Neural cell (in vitro differentiated cells): ENCODE measurements around the gene SNAP29. TPM values are rescaled to one million over a fixed set of nuclear protein-coding genes. Genes with fewer than 3 reads are reported as not detected.

Experiments
- H2AFZ ChIP-seq: fragments of 200-600, 300-800 bp; sonication (generic), shearing (Covaris generic); 2 replicates; pipeline ENCODE4 v1.6.0; 2014; ENCODE audit warnings: low read depth, mild to moderate bottlenecking, antibody characterized with exemption, low read length, moderate library complexity
- H3F3A ChIP-seq: fragments of 200-600 bp; shearing (Covaris generic); 2 replicates; pipeline ENCODE4 v1.6.1; 2016; ENCODE audit warnings: mild to moderate bottlenecking, moderate library complexity, mixed read lengths, antibody characterized with exemption, low read length; ENCODE audit not compliant: insufficient read depth, poor library complexity, severe bottlenecking
- H3K27ac ChIP-seq: fragments of 200-600, 300-800 bp; sonication (generic), shearing (Covaris generic); 2 replicates; pipeline ENCODE4 v1.5.1; 2014; ENCODE audit warnings: mild to moderate bottlenecking, low read length, moderate library complexity
- H3K27me3 ChIP-seq: fragments of 300-800, 200-600 bp; sonication (generic), shearing (Covaris generic); 2 replicates; pipeline ENCODE4 v1.6.0; 2014; ENCODE audit warnings: mild to moderate bottlenecking, low read depth, low read length, moderate library complexity; ENCODE audit not compliant: insufficient read depth
- H3K36me3 ChIP-seq: fragments of 300-800, 200-600 bp; sonication (generic), shearing (Covaris generic); 2 replicates; pipeline ENCODE4 v1.5.1; 2014; ENCODE audit warnings: mild to moderate bottlenecking, antibody characterized with exemption, low read length, moderate library complexity; ENCODE audit not compliant: insufficient read depth
- H3K4me2 ChIP-seq: fragments of 300-800, 200-600 bp; sonication (generic), shearing (Covaris generic); 2 replicates; pipeline ENCODE4 v1.6.0; 2014; ENCODE audit warnings: mild to moderate bottlenecking, low read length
- H3K4me3 ChIP-seq: fragments of 300-800, 200-600 bp; sonication (generic), shearing (Covaris generic); 2 replicates; pipeline ENCODE4 v1.5.1; 2014; ENCODE audit warnings: mild to moderate bottlenecking, low read length, moderate library complexity
- H3K79me2 ChIP-seq: fragments of 200-600 bp; shearing (Covaris generic); replicated peaks from 2 replicates; pipeline ENCODE4 v1.6.0; 2014; ENCODE audit warnings: mild to moderate bottlenecking, low read length, moderate library complexity; ENCODE audit not compliant: insufficient read depth
- H3K9ac ChIP-seq: fragments of 300-800, 200-600 bp; sonication (generic), shearing (Covaris generic); 2 replicates; pipeline ENCODE4 v1.6.1; 2016; ENCODE audit warnings: mild to moderate bottlenecking, low read length, mixed read lengths
- H3K9me2 ChIP-seq: fragments of 200-600 bp; shearing (Covaris generic); 2 replicates; pipeline ENCODE4 v1.6.1; 2016; ENCODE audit warnings: mild to moderate bottlenecking, low read length, mixed read lengths; ENCODE audit not compliant: insufficient read depth
- H3K9me3 ChIP-seq: fragments of 200-600, 300-800 bp; sonication (generic), shearing (Covaris generic); 2 replicates; pipeline ENCODE4 v1.6.1; 2016; ENCODE audit warnings: mild to moderate bottlenecking, mixed run types, low read length, moderate library complexity, mixed read lengths
- H4K20me1 ChIP-seq: fragments of 200-600 bp; shearing (Covaris generic); 2 replicates; pipeline ENCODE4 v1.6.1; 2016; ENCODE audit warnings: mild to moderate bottlenecking, mixed run types; ENCODE audit not compliant: insufficient read depth
- CTCF ChIP-seq: fragments of 450-650 bp; IDR thresholded peaks from 2 replicates; pipeline ENCODE4 v1.5.1; 2014; ENCODE audit warnings: antibody characterized with exemption, mild to moderate bottlenecking, moderate library complexity; ENCODE audit not compliant: poor library complexity, severe bottlenecking
- EP300 ChIP-seq: fragments of 450-650 bp; conservative IDR thresholded peaks from 2 replicates; pipeline ENCODE4 v1.6.1; 2014; ENCODE audit warnings: antibody characterized with exemption, mild to moderate bottlenecking, moderate library complexity; ENCODE audit not compliant: poor library complexity, severe bottlenecking
- EZH2 ChIP-seq: fragments of 200-600, 300-800 bp; shearing (Covaris generic), sonication (generic); IDR thresholded peaks from 2 replicates; pipeline ENCODE4 v1.6.1; 2014; ENCODE audit warnings: antibody characterized with exemption, low read length, borderline replicate concordance, mild to moderate bottlenecking; ENCODE audit not compliant: insufficient read depth, poor library complexity, severe bottlenecking
- MXI1 ChIP-seq: fragments of 450-650 bp; conservative IDR thresholded peaks from 2 replicates; pipeline ENCODE4 v1.6.1; 2014; ENCODE audit warnings: antibody characterized with exemption, mild to moderate bottlenecking; ENCODE audit not compliant: poor library complexity, severe bottlenecking
- POLR2AphosphoS5 ChIP-seq: IDR thresholded peaks from 2 replicates; pipeline ENCODE4 v1.6.1; 2012
- RAD21 ChIP-seq: fragments of 450-650 bp; conservative IDR thresholded peaks from 2 replicates; pipeline ENCODE4 v1.6.1; 2014; ENCODE audit warnings: antibody characterized with exemption, mild to moderate bottlenecking, moderate library complexity
- REST ChIP-seq: IDR thresholded peaks from 2 replicates; pipeline ENCODE4 v1.6.1; 2012; ENCODE audit warnings: borderline replicate concordance
- SMC3 ChIP-seq: fragments of 450-650 bp; conservative IDR thresholded peaks from 2 replicates; pipeline ENCODE4 v1.6.1; 2014; ENCODE audit warnings: antibody characterized with exemption, mild to moderate bottlenecking, moderate library complexity; ENCODE audit not compliant: poor library complexity
- TAF1 ChIP-seq: IDR thresholded peaks from 2 replicates; pipeline ENCODE4 v1.6.1; 2012; ENCODE audit warnings: low read depth
- polyA plus RNA-seq: library from polyadenylated mRNA; depleted of rRNA; stranded (reverse); fragments of >200 nt; gene quantifications from 2 replicates; pipeline ENCODE4 v1.2.3, GENCODE V29; 2014

The SNAP29 gene
- polyA plus RNA-seq, 1 donor from 2014 or later: 7.0 TPM

- Histone ChIP-seq H3F3A (no peaks in the 10 kb centered on the region), H3K4me2 (no peak overlapping the region), H4K20me1 (no peaks in the 10 kb centered on the region), H3K36me3 (no peaks in the 10 kb centered on the region), H3K4me3 (no peak overlapping the region), H3K27me3 (no peaks in the 10 kb centered on the region), H3K9ac (no peak overlapping the region), H3K79me2 (no peaks in the 10 kb centered on the region), H3K9me3 (no peaks in the 10 kb centered on the region), H3K9me2 (no peaks in the 10 kb centered on the region), H2AFZ (no peak overlapping the region), H3K27ac (no peak overlapping the region)
- TF ChIP-seq TAF1: no peak
- TF ChIP-seq POLR2AphosphoS5: no peak
- TF ChIP-seq SMC3: no peak
- no peak for TF ChIP-seq RAD21
- TF ChIP-seq CTCF: no peak
- no peak for TF ChIP-seq MXI1
- no peak for TF ChIP-seq EP300
- no peak for TF ChIP-seq EZH2
Observed at GRCh38 chr22:20912494-20912893, 53.7 kb downstream of the SNAP29 start.

- peaks cover 4% of the 10 kb centered on the region for H3F3A ChIP-seq
- H3K27ac ChIP-seq: peak within 1 kb of the TSS; percentile 98
- H3K27me3 ChIP-seq: no peaks in the 10 kb centered on the region
- H3K9me2 ChIP-seq: no peaks in the 10 kb centered on the region
- no peaks in the 10 kb centered on the region for H3K9me3 ChIP-seq
- TF ChIP-seq POLR2AphosphoS5 (peak; percentile 94), RAD21 (peak; percentile 72), EP300 (peak; percentile 79), MXI1 (peak; percentile 87), SMC3 (peak; percentile 65), EZH2 (no peak), REST (peak; percentile 91), CTCF (peak; percentile 100), TAF1 (peak; percentile 84)
- H3K36me3 ChIP-seq: no peaks in the 10 kb centered on the region
- H3K4me3 ChIP-seq: peak within 1 kb of the TSS; percentile 100
- H3K79me2 ChIP-seq: peaks cover 38% of the 10 kb centered on the region
- H3K4me2 ChIP-seq: peak within 1 kb of the TSS; percentile 63
- peaks cover 13% of the 10 kb centered on the region for H4K20me1 ChIP-seq
- H3K9ac ChIP-seq: peak within 1 kb of the TSS; percentile 99
- H2AFZ ChIP-seq: peak within 1 kb of the TSS; percentile 76
Observed at GRCh38 chr22:20916916-20917810, 58.4 kb downstream of the SNAP29 start, which contains the start of gene CRKL. TSS of gene CRKL (plus strand) at chr22:20917407. CDS start at chr22:20917935, 528 bp downstream.
